Measurements from ENCODE around the gene LMNTD1.
"Not testable (repeated sequence)": the region's sequence is repeated elsewhere in the genome, so short reads cannot be mapped to it uniquely, and the experiment has no call there.

The LMNTD1 gene

GRCh38 chr12:25426821-25427220 is 126.3 kb downstream of the LMNTD1 start:
- DNase-seq: not testable (repeated sequence)

Data from NCI-H2081 (cell line).